ENCODE measurements around the gene PBX4.
"Not testable (repeated sequence)": the region's sequence is repeated elsewhere in the genome, so short reads cannot be mapped to it uniquely, and the experiment has no call there.

The PBX4 gene

GRCh38 chr19:19602136-19602712 lies 16.3 kb downstream of the PBX4 start:
- H3K4me3 ChIP-seq (ENCODE audit: low read depth, low read length): no peak overlapping the region
- TF ChIP-seq CTCF (IDR thresholded peaks at IDR 0.05; ENCODE audit: low read depth, low read length) (no peak), POLR2A (IDR thresholded peaks at IDR 0.05; ENCODE audit: extremely low read depth, insufficient read length) (no peak), MAX (IDR thresholded peaks at IDR 0.05; ENCODE audit: low read depth, low read length) (no peak), MYC (IDR thresholded peaks at IDR 0.05; ENCODE audit: low read depth, low read length) (no peak)
- no peak for DNase-seq (ENCODE audit: low read depth)

GRCh38 chr19:19600793-19601330 lies 17.6 kb downstream of the PBX4 start:
- DNase-seq (ENCODE audit: low read depth): no peak
- H3K4me3 ChIP-seq (ENCODE audit: low read depth, low read length): no peak overlapping the region
- TF ChIP-seq MAX (IDR thresholded peaks at IDR 0.05; ENCODE audit: low read depth, low read length) (no peak), CTCF (IDR thresholded peaks at IDR 0.05; ENCODE audit: low read depth, low read length) (no peak), POLR2A (IDR thresholded peaks at IDR 0.05; ENCODE audit: extremely low read depth, insufficient read length) (no peak), MYC (IDR thresholded peaks at IDR 0.05; ENCODE audit: low read depth, low read length) (no peak)

- H3K4me3 ChIP-seq (ENCODE audit: low read depth, low read length): not testable (repeated sequence)
Observed at GRCh38 chr19:19598728-19599451, 19.6 kb downstream of the PBX4 start.

GRCh38 chr19:19597809-19598306 lies 20.6 kb downstream of the PBX4 start:
- no peak for DNase-seq (ENCODE audit: low read depth)
- no peak overlapping the region for H3K4me3 ChIP-seq (ENCODE audit: low read depth, low read length)
- TF ChIP-seq POLR2A (IDR thresholded peaks at IDR 0.05; ENCODE audit: extremely low read depth, insufficient read length) (no peak), MAX (IDR thresholded peaks at IDR 0.05; ENCODE audit: low read depth, low read length) (no peak), CTCF (IDR thresholded peaks at IDR 0.05; ENCODE audit: low read depth, low read length) (no peak), MYC (IDR thresholded peaks at IDR 0.05; ENCODE audit: low read depth, low read length) (no peak)

More at GRCh38 chr19:19598728-19599451, 19.6 kb downstream of the PBX4 start:
- DNase-seq (ENCODE audit: low read depth): not testable (repeated sequence)

GRCh38 chr19:19595171-19595701 lies 23.3 kb downstream of the PBX4 start:
- no peak overlapping the region for H3K4me3 ChIP-seq (ENCODE audit: low read depth, low read length)
- TF ChIP-seq MAX (IDR thresholded peaks at IDR 0.05; ENCODE audit: low read depth, low read length): peak; percentile 97
- TF ChIP-seq MYC (IDR thresholded peaks at IDR 0.05; ENCODE audit: low read depth, low read length): peak; percentile 23; the same call in 1 of the 2 replicates
- no peak for TF ChIP-seq POLR2A (IDR thresholded peaks at IDR 0.05; ENCODE audit: extremely low read depth, insufficient read length)
- peak; percentile 79 for DNase-seq (ENCODE audit: low read depth)

GRCh38 chr19:19594381-19594780 lies 24.1 kb downstream of the PBX4 start:
- no peak overlapping the region for H3K4me3 ChIP-seq (ENCODE audit: low read depth, low read length)
- no peak for TF ChIP-seq CTCF (IDR thresholded peaks at IDR 0.05; ENCODE audit: low read depth, low read length)
- no peak for TF ChIP-seq POLR2A (IDR thresholded peaks at IDR 0.05; ENCODE audit: extremely low read depth, insufficient read length)
- no peak for TF ChIP-seq MYC (IDR thresholded peaks at IDR 0.05; ENCODE audit: low read depth, low read length)
- TF ChIP-seq MAX (IDR thresholded peaks at IDR 0.05; ENCODE audit: low read depth, low read length): no peak
- peak; percentile 17 for DNase-seq (ENCODE audit: low read depth)

All from NB4 (cell line).